WERI-Rb-1 (cell line): ENCODE measurements around the gene ZFYVE26.
A peak's percentile ranks its signal among the peaks of the same experiment; 100 is the strongest.

Experiments
- DNase-seq: peaks from one replicate; pipeline ENCODE4 v3.0.0-alpha.2; 2020
- H3K27ac ChIP-seq: fragments of 250-450 bp; sonication (Bioruptor Pico); 2 replicates; pipeline ENCODE4 v1.5.1; 2020; ENCODE audit warnings: mild to moderate bottlenecking, moderate library complexity
- H3K27me3 ChIP-seq: fragments of 250-450 bp; sonication (Bioruptor Pico); 2 replicates; pipeline ENCODE4 v1.5.1; 2021; ENCODE audit warnings: mild to moderate bottlenecking, low read depth, moderate library complexity; ENCODE audit not compliant: insufficient read depth, severe bottlenecking
- H3K36me3 ChIP-seq: fragments of 250-450 bp; sonication (Bioruptor Pico); 2 replicates; pipeline ENCODE4 v1.5.1; 2020; ENCODE audit warnings: mild to moderate bottlenecking, moderate library complexity
- H3K4me3 ChIP-seq: 2 replicates; pipeline ENCODE4 v1.5.1; 2011; ENCODE audit warnings: low read depth, mild to moderate bottlenecking, control low read depth, low read length
- H3K9me3 ChIP-seq: fragments of 250-450 bp; sonication (Bioruptor Pico); 2 replicates; pipeline ENCODE4 v1.5.1; 2021; ENCODE audit warnings: mild to moderate bottlenecking, moderate library complexity; ENCODE audit not compliant: severe bottlenecking
- TF ChIP-seq, protein P1 (sequence below): IDR thresholded peaks from 2 replicates; pipeline ENCODE4 v1.5.1; 2011; ENCODE audit warnings: low read depth, mild to moderate bottlenecking, control low read depth, inconsistent platforms, low read length

The ZFYVE26 gene

DNA sequence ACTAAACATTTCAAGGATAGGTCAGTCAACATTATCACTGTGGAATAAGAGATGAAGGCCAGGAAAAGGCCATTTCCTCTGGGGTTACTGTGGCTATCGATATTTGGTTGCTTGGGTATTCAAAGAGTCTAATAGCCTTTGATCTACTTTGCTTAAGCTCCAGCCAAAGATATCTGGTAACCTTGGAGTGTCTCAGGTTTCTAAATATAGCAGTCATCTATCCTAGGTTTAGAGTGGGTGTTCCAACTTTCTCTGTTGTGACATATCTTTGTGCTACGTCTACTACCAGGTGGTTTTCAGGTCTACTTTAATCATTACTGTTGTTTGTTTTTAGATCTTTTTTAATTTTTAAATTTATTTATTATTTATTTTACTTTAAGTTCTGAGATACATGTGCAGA lies 72.3 kb downstream of the ZFYVE26 start:
- Histone ChIP-seq H3K27me3 (no peaks in the 10 kb centered on the region), H3K9me3 (no peaks in the 10 kb centered on the region), H3K36me3 (peaks cover 13% of the 10 kb centered on the region), H3K27ac (no peak overlapping the region), H3K4me3 (no peak overlapping the region)
- DNase-seq, result no peak
- TF ChIP-seq, protein P1, sequence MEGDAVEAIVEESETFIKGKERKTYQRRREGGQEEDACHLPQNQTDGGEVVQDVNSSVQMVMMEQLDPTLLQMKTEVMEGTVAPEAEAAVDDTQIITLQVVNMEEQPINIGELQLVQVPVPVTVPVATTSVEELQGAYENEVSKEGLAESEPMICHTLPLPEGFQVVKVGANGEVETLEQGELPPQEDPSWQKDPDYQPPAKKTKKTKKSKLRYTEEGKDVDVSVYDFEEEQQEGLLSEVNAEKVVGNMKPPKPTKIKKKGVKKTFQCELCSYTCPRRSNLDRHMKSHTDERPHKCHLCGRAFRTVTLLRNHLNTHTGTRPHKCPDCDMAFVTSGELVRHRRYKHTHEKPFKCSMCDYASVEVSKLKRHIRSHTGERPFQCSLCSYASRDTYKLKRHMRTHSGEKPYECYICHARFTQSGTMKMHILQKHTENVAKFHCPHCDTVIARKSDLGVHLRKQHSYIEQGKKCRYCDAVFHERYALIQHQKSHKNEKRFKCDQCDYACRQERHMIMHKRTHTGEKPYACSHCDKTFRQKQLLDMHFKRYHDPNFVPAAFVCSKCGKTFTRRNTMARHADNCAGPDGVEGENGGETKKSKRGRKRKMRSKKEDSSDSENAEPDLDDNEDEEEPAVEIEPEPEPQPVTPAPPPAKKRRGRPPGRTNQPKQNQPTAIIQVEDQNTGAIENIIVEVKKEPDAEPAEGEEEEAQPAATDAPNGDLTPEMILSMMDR, result no peak

DNA sequence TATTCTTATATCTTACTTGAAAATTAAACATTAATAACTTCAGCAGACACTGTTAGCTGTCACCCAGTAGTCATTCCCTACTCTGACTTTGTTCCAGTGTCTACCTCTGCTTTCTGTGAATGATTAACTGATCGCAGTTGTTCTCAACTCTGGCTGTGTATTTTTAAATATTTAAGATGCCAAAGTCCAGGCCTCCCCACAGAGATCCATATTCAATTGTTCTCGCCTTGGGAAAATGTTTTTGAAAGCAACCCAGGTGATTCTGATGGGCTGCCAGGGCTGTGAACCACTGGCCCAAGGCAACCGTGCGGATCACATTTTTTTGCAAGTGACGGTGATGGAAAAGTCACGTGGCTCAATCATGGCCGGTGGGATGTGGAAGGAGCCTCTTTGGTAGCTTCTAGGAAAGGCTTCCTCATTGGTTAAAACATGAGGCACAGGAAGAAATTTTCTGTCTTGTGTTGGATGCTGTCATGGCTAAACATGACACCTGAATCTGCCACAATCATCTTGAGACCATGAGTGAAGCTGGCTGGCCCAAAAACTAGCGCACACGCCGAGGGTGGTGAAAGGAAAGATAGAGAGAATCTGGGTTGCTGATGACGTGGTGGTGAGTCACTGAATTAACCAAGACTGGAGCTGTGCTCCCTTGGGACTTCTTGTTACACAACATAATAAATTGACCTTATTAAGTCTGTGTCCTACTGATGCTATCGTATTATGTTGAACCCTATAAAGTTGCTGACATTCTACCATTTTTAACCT lies 77.5 kb downstream of the ZFYVE26 start:
- TF ChIP-seq, protein P1, result no peak
- Histone ChIP-seq H3K27me3 (no peaks in the 10 kb centered on the region), H3K36me3 (no peaks in the 10 kb centered on the region), H3K9me3 (no peaks in the 10 kb centered on the region), H3K4me3 (no peak overlapping the region), H3K27ac (no peak overlapping the region)
- DNase-seq, result no peak

DNA sequence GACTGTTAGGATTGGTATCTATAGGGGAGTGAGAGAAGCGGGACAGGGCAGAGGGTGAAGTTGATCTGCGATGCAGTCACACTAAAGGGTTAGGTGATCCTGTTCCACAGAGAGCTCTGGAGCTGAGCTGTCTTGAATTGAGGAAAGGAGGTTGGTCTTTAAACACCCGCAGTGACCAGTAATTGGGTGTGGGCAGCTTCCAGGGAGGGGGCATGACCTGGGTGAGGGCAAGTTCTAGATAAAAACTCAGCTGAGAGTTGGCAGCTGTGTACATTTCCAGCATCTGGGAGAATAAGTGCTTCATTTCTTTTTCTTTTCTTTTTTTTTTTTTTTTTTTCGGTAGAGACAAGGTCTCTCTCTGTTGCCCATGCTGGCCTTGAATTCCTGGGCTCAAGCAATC lies 79.6 kb downstream of the ZFYVE26 start:
- Histone ChIP-seq H3K9me3 (no peaks in the 10 kb centered on the region), H3K4me3 (no peak overlapping the region), H3K36me3 (no peaks in the 10 kb centered on the region), H3K27ac (no peak overlapping the region), H3K27me3 (no peaks in the 10 kb centered on the region)
- DNase-seq, result no peak
- TF ChIP-seq, protein P1, result no peak

DNA sequence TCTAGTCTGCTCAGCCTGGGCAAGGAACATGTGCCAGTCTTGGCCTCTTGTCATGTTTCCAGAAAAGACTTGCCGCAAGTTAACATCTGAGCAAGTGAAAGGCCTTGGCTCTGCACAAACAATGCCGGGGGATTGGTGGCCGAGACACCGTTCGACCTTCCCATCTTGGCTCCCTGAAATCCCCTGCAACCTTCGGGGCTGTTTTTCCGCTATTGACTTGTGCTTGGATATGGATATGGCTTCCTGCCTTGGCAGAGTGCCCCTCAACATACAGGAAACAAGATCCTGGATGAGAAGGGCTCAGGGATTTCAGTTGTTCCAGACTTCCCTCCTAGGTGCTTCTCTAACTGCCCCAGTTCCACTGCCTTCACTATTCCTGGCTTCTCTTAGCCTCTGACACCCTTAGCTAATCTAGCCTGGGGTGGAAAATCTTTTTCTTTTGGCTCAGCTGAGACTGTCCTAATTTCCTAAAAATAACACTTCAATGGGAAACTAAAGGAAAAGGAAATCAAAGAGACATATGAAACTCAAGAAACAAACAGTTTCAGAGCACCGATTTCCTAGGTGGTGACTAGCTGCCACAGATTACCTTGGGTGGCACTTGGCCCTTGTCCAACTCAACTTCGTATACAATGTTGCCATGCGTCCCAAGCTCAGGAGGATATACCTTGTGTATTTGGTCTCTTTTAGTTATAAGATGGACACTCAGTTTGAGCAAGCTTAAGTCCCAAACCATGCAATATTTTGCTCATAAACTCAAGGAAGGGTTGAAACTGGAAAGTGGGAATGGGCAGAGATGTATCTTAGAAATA lies 80.8 kb downstream of the ZFYVE26 start:
- Histone ChIP-seq H3K4me3 (no peak overlapping the region), H3K27me3 (no peaks in the 10 kb centered on the region), H3K27ac (no peak overlapping the region), H3K36me3 (no peaks in the 10 kb centered on the region), H3K9me3 (no peaks in the 10 kb centered on the region)
- DNase-seq, result no peak
- TF ChIP-seq, protein P1, result no peak

DNA sequence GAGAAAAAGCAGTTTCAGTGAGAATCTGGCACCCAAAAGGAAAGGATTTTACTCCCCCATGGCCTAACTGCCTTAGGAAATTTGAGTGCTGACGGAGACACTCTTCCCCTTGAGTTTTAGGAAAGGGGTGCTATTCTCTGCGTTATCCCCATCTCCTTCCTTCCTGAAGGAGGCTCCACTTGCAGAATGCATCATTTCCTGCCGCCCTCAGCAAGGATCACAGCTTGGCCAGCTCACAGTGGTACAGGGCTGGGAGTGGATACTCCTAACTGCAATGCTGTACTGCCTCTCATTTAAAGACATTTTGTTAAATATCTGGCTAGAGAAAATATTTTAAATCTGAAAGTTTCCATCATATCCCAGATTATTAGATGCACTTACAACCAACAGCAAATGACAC lies 81.7 kb downstream of the ZFYVE26 start:
- Histone ChIP-seq H3K4me3 (no peak overlapping the region), H3K27me3 (no peaks in the 10 kb centered on the region), H3K9me3 (no peaks in the 10 kb centered on the region), H3K27ac (no peak overlapping the region), H3K36me3 (no peaks in the 10 kb centered on the region)
- no peak for DNase-seq
- TF ChIP-seq, protein P1, result 0 out of 2 replicates have a peak, but pooled peaks have one; percentile 7
